ENCODE measurements around the gene HINT3. TPM values are rescaled to one million over a fixed set of nuclear protein-coding genes. Genes with fewer than 3 reads are reported as not detected.

Gene HINT3
- total and polyA plus RNA-seq, 2 of the 13 experiments (the other 11 are each of a cell fraction or from before 2014, with no cell fraction given) = 3.1 to 22.8 TPM

DNA sequence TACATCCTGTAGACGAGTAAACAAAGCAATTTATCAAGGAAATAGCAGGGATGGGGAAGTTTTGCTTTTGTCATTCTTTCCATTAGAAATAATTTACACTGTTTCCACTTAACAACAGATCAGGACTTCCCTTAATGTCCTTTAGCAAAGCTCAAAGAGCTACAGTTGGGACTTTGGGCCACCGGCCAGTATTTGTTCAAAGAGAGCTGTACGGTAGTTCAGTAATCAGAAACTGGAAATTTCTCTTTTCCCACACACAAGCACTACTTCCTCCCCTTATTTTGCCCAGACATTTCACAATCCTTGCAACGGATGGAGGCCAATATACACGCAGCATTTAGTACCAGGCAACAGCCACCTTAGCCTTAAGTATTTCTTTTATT, 12.1 kb upstream of the HINT3 start (continued):
- TF ChIP-seq ZFP36 (IDR thresholded peaks at IDR 0.05; ENCODE audit: borderline replicate concordance, low read depth, low read length, partially characterized antibody) (no peak), TBL1XR1 (IDR thresholded peaks at IDR 0.05; ENCODE audit: borderline replicate concordance, low read length, partially characterized antibody) (no peak), MTA3 (CRISPR knock-in tag; IDR thresholded peaks at IDR 0.05) (no peak), ZNF605 (CRISPR knock-in tag; IDR thresholded peaks at IDR 0.05) (no peak), ZNF563 (CRISPR knock-in tag; IDR thresholded peaks at IDR 0.05) (no peak), TBP (CRISPR knock-in tag; IDR thresholded peaks at IDR 0.05) (no peak), IKZF4 (CRISPR knock-in tag; IDR thresholded peaks at IDR 0.05; ENCODE audit: borderline replicate concordance, low read depth, not compliant biosample characterization) (no peak), MED1 (CRISPR knock-in tag; IDR thresholded peaks at IDR 0.05) (peak; percentile 90), ZKSCAN8 (CRISPR knock-in tag; IDR thresholded peaks at IDR 0.05; ENCODE audit: borderline replicate concordance) (peak; percentile 86), ZNF34 (CRISPR knock-in tag; IDR thresholded peaks at IDR 0.05; ENCODE audit: borderline replicate concordance) (no peak), HNF4G (IDR thresholded peaks at IDR 0.05; ENCODE audit: borderline replicate concordance, low read depth, low read length) (peak; percentile 90), HNF4G (CRISPR knock-in tag; IDR thresholded peaks at IDR 0.05; ENCODE audit: borderline replicate concordance, low read depth) (peak; percentile 78; the same call in 1 of the 2 replicates), ZNF619 (CRISPR knock-in tag; IDR thresholded peaks at IDR 0.05) (no peak), ZNF205 (CRISPR knock-in tag; IDR thresholded peaks at IDR 0.05) (0 out of 2 replicates have a peak, but pooled peaks have one; percentile 64), MTF1 (CRISPR knock-in tag; IDR thresholded peaks at IDR 0.05) (no peak), HOXA3 (CRISPR knock-in tag; IDR thresholded peaks at IDR 0.05) (peak; percentile 74), PLRG1 (conservative IDR thresholded peaks at IDR 0.05) (no peak), MAFK (conservative IDR thresholded peaks at IDR 0.05 in 1 of 2, IDR thresholded peaks at IDR 0.05 in 1 of 2; ENCODE audit: low read length in 2 of 2) (no peak), SNAI1 (CRISPR knock-in tag; IDR thresholded peaks at IDR 0.05; ENCODE audit: borderline replicate concordance) (no peak), ZNF761 (CRISPR knock-in tag; conservative IDR thresholded peaks at IDR 0.05) (peak; percentile 34; the same call in 1 of the 2 replicates), ZBTB20 (CRISPR knock-in tag; IDR thresholded peaks at IDR 0.05; ENCODE audit: borderline replicate concordance, low read depth) (peak; percentile 50; the same call in 1 of the 2 replicates)
- TF ChIP-seq, protein P1, sequence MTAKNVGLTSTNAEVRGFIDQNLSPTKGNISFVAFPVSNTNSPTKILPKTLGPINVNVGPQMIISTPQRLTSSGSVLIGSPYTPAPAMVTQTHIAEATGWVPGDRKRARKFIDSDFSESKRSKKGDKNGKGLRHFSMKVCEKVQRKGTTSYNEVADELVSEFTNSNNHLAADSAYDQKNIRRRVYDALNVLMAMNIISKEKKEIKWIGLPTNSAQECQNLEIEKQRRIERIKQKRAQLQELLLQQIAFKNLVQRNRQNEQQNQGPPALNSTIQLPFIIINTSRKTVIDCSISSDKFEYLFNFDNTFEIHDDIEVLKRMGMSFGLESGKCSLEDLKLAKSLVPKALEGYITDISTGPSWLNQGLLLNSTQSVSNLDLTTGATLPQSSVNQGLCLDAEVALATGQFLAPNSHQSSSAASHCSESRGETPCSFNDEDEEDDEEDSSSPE (CRISPR knock-in tag; IDR thresholded peaks at IDR 0.05) = peak; percentile 45; the same call in 1 of the 2 replicates
- TF ChIP-seq, protein P2, sequence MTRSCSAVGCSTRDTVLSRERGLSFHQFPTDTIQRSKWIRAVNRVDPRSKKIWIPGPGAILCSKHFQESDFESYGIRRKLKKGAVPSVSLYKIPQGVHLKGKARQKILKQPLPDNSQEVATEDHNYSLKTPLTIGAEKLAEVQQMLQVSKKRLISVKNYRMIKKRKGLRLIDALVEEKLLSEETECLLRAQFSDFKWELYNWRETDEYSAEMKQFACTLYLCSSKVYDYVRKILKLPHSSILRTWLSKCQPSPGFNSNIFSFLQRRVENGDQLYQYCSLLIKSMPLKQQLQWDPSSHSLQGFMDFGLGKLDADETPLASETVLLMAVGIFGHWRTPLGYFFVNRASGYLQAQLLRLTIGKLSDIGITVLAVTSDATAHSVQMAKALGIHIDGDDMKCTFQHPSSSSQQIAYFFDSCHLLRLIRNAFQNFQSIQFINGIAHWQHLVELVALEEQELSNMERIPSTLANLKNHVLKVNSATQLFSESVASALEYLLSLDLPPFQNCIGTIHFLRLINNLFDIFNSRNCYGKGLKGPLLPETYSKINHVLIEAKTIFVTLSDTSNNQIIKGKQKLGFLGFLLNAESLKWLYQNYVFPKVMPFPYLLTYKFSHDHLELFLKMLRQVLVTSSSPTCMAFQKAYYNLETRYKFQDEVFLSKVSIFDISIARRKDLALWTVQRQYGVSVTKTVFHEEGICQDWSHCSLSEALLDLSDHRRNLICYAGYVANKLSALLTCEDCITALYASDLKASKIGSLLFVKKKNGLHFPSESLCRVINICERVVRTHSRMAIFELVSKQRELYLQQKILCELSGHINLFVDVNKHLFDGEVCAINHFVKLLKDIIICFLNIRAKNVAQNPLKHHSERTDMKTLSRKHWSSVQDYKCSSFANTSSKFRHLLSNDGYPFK (CRISPR knock-in tag; IDR thresholded peaks at IDR 0.05; ENCODE audit: borderline replicate concordance) = no peak
- TF ChIP-seq, protein P3, sequence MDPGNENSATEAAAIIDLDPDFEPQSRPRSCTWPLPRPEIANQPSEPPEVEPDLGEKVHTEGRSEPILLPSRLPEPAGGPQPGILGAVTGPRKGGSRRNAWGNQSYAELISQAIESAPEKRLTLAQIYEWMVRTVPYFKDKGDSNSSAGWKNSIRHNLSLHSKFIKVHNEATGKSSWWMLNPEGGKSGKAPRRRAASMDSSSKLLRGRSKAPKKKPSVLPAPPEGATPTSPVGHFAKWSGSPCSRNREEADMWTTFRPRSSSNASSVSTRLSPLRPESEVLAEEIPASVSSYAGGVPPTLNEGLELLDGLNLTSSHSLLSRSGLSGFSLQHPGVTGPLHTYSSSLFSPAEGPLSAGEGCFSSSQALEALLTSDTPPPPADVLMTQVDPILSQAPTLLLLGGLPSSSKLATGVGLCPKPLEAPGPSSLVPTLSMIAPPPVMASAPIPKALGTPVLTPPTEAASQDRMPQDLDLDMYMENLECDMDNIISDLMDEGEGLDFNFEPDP (CRISPR knock-in tag; conservative IDR thresholded peaks at IDR 0.05) = no peak
- TF ChIP-seq, protein P4, sequence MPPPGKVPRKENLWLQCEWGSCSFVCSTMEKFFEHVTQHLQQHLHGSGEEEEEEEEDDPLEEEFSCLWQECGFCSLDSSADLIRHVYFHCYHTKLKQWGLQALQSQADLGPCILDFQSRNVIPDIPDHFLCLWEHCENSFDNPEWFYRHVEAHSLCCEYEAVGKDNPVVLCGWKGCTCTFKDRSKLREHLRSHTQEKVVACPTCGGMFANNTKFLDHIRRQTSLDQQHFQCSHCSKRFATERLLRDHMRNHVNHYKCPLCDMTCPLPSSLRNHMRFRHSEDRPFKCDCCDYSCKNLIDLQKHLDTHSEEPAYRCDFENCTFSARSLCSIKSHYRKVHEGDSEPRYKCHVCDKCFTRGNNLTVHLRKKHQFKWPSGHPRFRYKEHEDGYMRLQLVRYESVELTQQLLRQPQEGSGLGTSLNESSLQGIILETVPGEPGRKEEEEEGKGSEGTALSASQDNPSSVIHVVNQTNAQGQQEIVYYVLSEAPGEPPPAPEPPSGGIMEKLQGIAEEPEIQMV (CRISPR knock-in tag; IDR thresholded peaks at IDR 0.05; ENCODE audit: low read depth) = no peak
